Astrocyte (in vitro differentiated cells and primary cell): ENCODE data around the gene OSTN. TPM values are rescaled to one million over a fixed set of nuclear protein-coding genes. Genes with fewer than 3 reads are reported as not detected.

Source experiments
- DNase-seq: peaks from one replicate; pipeline ENCODE4 v3.0.0-alpha.2; 2010; ENCODE audit warnings: low read depth
- FAIRE-seq: peaks from 2 replicates; lab custom pipeline; 2011; peaks lifted over from hg19 to GRCh38; lab: Jason Lieb, UNC
- H2AFZ ChIP-seq: 2 replicates; pipeline ENCODE4 v1.6.0; 2012; ENCODE audit warnings: low read depth, low read length, inconsistent platforms
- H3K27ac ChIP-seq: 2 replicates; pipeline ENCODE4 v1.5.1; 2011; ENCODE audit warnings: low read depth, low read length, inconsistent platforms
- H3K27me3 ChIP-seq: 2 replicates; pipeline ENCODE4 v1.6.0; 2011; ENCODE audit warnings: low read length, inconsistent platforms; ENCODE audit not compliant: insufficient read depth
- H3K36me3 ChIP-seq: 2 replicates; pipeline ENCODE4 v1.5.1; 2011; ENCODE audit warnings: low read length, inconsistent platforms; ENCODE audit not compliant: insufficient read depth
- H3K4me1 ChIP-seq: 2 replicates; pipeline ENCODE4 v1.5.1; 2011; ENCODE audit warnings: low read length, inconsistent platforms; ENCODE audit not compliant: insufficient read depth
- H3K4me2 ChIP-seq: 2 replicates; pipeline ENCODE4 v1.6.0; 2012; ENCODE audit warnings: low read length, inconsistent platforms
- H3K4me3 ChIP-seq: 2 replicates; pipeline ENCODE4 v1.5.1; 2011; ENCODE audit warnings: low read depth, mild to moderate bottlenecking, low read length, inconsistent platforms; ENCODE audit not compliant: insufficient read depth
- H3K79me2 ChIP-seq: 2 replicates; pipeline ENCODE4 v1.6.0; 2012; ENCODE audit warnings: mild to moderate bottlenecking, low read length, inconsistent platforms; ENCODE audit not compliant: insufficient read depth
- H3K9ac ChIP-seq: 2 replicates; pipeline ENCODE4 v1.6.0; 2012; ENCODE audit warnings: mild to moderate bottlenecking, low read length, inconsistent platforms
- H3K9me3 ChIP-seq: 2 replicates; pipeline ENCODE4 v1.5.1; 2012; ENCODE audit warnings: low read depth, mild to moderate bottlenecking, low read length, inconsistent platforms; ENCODE audit not compliant: insufficient read depth
- H4K20me1 ChIP-seq: 2 replicates; pipeline ENCODE4 v1.6.0; 2012; ENCODE audit warnings: low read length, inconsistent platforms; ENCODE audit not compliant: insufficient read depth
- H3K27ac Mint-ChIP-seq: one replicate; pipeline ENCODE4 v1.8.0; 2021; ENCODE audit warnings: mild to moderate bottlenecking, mixed read lengths; ENCODE audit not compliant: unreplicated experiment
- H3K27me3 Mint-ChIP-seq: one replicate; pipeline ENCODE4 v1.8.0; 2021; ENCODE audit warnings: low read depth, mixed read lengths; ENCODE audit not compliant: unreplicated experiment
- H3K36me3 Mint-ChIP-seq: one replicate; pipeline ENCODE4 v1.8.0; 2021; ENCODE audit warnings: low read depth, mixed read lengths; ENCODE audit not compliant: unreplicated experiment
- H3K4me1 Mint-ChIP-seq: one replicate; pipeline ENCODE4 v1.8.0; 2021; ENCODE audit warnings: low read depth, mixed read lengths; ENCODE audit not compliant: unreplicated experiment
- H3K4me3 Mint-ChIP-seq: one replicate; pipeline ENCODE4 v1.8.0; 2021; ENCODE audit warnings: mild to moderate bottlenecking, moderate library complexity, mixed read lengths; ENCODE audit not compliant: unreplicated experiment
- H3K9me3 Mint-ChIP-seq: one replicate; pipeline ENCODE4 v1.8.0; 2021; ENCODE audit warnings: mild to moderate bottlenecking, mixed read lengths; ENCODE audit not compliant: unreplicated experiment
- EZH2 ChIP-seq: IDR thresholded peaks from 2 replicates; pipeline ENCODE4 v1.6.1; 2012; ENCODE audit warnings: mild to moderate bottlenecking, low read length, inconsistent platforms; ENCODE audit not compliant: insufficient read depth
- total RNA-seq: library from RNA; stranded (reverse); gene quantifications from 2 replicates; pipeline ENCODE4 v1.2.1, GENCODE V29; 2021
- TF ChIP-seq, protein P1 (sequence below): IDR thresholded peaks from 2 replicates; pipeline ENCODE4 v1.5.1; 2011; ENCODE audit warnings: low read depth, mild to moderate bottlenecking, inconsistent platforms, low read length, moderate library complexity; ENCODE audit not compliant: insufficient read depth

The OSTN gene
- total RNA-seq, 1 donor from 2014 or later: not detected

- Histone ChIP-seq H2AFZ (peak overlapping the region; percentile 13), H3K4me1 (peaks cover 28% of the 10 kb centered on the region), H4K20me1 (no peaks in the 10 kb centered on the region), H3K9ac (no peak overlapping the region), H3K36me3 (no peaks in the 10 kb centered on the region), H3K4me2 (peak overlapping the region; percentile 24), H3K9me3 (no peaks in the 10 kb centered on the region), H3K4me3 (no peak overlapping the region), H3K27me3 (no peaks in the 10 kb centered on the region), H3K79me2 (no peaks in the 10 kb centered on the region), H3K27ac (peak overlapping the region; percentile 43)
- TF ChIP-seq, protein P1, sequence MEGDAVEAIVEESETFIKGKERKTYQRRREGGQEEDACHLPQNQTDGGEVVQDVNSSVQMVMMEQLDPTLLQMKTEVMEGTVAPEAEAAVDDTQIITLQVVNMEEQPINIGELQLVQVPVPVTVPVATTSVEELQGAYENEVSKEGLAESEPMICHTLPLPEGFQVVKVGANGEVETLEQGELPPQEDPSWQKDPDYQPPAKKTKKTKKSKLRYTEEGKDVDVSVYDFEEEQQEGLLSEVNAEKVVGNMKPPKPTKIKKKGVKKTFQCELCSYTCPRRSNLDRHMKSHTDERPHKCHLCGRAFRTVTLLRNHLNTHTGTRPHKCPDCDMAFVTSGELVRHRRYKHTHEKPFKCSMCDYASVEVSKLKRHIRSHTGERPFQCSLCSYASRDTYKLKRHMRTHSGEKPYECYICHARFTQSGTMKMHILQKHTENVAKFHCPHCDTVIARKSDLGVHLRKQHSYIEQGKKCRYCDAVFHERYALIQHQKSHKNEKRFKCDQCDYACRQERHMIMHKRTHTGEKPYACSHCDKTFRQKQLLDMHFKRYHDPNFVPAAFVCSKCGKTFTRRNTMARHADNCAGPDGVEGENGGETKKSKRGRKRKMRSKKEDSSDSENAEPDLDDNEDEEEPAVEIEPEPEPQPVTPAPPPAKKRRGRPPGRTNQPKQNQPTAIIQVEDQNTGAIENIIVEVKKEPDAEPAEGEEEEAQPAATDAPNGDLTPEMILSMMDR: no peak
- TF ChIP-seq EZH2: no peak
- Mint-ChIP-seq H3K9me3 (no peaks in the 10 kb centered on the region), H3K36me3 (no peaks in the 10 kb centered on the region), H3K4me3 (no peak overlapping the region), H3K4me1 (peaks cover 17% of the 10 kb centered on the region), H3K27ac (no peak overlapping the region), H3K27me3 (no peaks in the 10 kb centered on the region)
- peak; percentile 46 for DNase-seq
- peak; percentile 81 for FAIRE-seq
Measured at GRCh38 chr3:191235331-191236314, 36.6 kb downstream of the OSTN start.

DNA sequence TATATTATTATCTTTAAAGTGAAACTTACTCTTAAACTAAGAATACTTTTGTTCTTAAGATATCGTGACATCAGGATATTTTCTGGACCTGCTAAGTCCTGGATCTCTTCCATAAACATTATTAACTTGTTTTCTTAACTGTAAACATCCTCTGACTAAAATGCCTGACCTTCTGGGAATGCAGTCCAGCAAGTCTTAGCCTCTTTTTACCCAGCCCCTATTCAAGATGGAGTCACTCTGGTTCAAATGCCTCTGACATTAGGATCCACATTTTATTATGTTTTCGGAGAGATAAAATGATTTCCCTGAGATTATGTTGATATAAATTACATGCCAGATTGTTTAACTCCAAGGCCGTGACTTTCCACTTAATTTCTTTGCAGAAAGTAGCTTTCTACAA lies 37.6 kb downstream of the OSTN start:
- H3K27ac ChIP-seq: peak overlapping the region; percentile 22
- peak; percentile 54 for DNase-seq
- no peaks in the 10 kb centered on the region for H4K20me1 ChIP-seq
- Mint-ChIP-seq H3K9me3 (no peaks in the 10 kb centered on the region), H3K4me3 (no peak overlapping the region), H3K4me1 (peaks cover 17% of the 10 kb centered on the region), H3K27me3 (no peaks in the 10 kb centered on the region), H3K27ac (no peak overlapping the region), H3K36me3 (no peaks in the 10 kb centered on the region)
- H3K9ac ChIP-seq: no peak overlapping the region
- no peak overlapping the region for H3K4me2 ChIP-seq
- no peak overlapping the region for H3K4me3 ChIP-seq
- H3K79me2 ChIP-seq: no peaks in the 10 kb centered on the region
- no peak overlapping the region for H2AFZ ChIP-seq
- peaks cover 28% of the 10 kb centered on the region for H3K4me1 ChIP-seq
- TF ChIP-seq, protein P1: no peak
- TF ChIP-seq EZH2: no peak
- FAIRE-seq: peak; percentile 34
- H3K9me3 ChIP-seq: no peaks in the 10 kb centered on the region
- H3K27me3 ChIP-seq: no peaks in the 10 kb centered on the region
- H3K36me3 ChIP-seq: no peaks in the 10 kb centered on the region
